CD4-positive, alpha-beta T cell (primary cell): ENCODE measurements around the gene SEMA3E. TPM values are rescaled to one million over a fixed set of nuclear protein-coding genes. Genes with fewer than 3 reads are reported as not detected.
"Not testable (repeated sequence)": the region's sequence is repeated elsewhere in the genome, so short reads cannot be mapped to it uniquely, and the experiment has no call there.

Experiments used
- ATAC-seq: fragments of 200-7000 bp; cut with Tn5 transposase; one replicate; pipeline ENCODE4 v1.10.0; 2022; ENCODE audit warnings: mild to moderate bottlenecking; ENCODE audit not compliant: poor library complexity
- CTCF ChIA-PET: fragments of 350-600 bp; sonication (Branson Sonifier 250); formaldehyde crosslinking; loops from one replicate; lab custom pipeline; 2021; ENCODE audit warnings: antibody characterized with exemption, inconsistent platforms; lab: Charles Lee
- POLR2A ChIA-PET: fragments of 350-600 bp; sonication (Branson Sonifier 250); formaldehyde crosslinking; loops from one replicate; lab custom pipeline; 2021; ENCODE audit warnings: antibody characterized with exemption, inconsistent platforms; lab: Charles Lee
- DNase-seq, 14 experiments: peaks; one replicate each; pipeline ENCODE4 v3.0.0-alpha.2; 2013 to 2020; ENCODE audit warnings: mixed read lengths in 2 of 14
- H3K27ac ChIP-seq, 2 donors: one replicate each; pipeline versions ENCODE4 v1.5.1 to v1.7.0; 2013; ENCODE audit warnings: low read length in 2 of 2, low read depth in 1 of 2, mild to moderate bottlenecking in 1 of 2
- H3K27me3 ChIP-seq, 2 experiments: 1 replicate in 1 of 2; 2 replicates in 1 of 2; pipeline versions ENCODE4 v1.6.1 to v1.7.0; 2013; ENCODE audit warnings: low read length in 2 of 2, control low read depth in 1 of 2, mild to moderate bottlenecking in 1 of 2, moderate library complexity in 1 of 2; ENCODE audit not compliant: insufficient read depth in 2 of 2, control insufficient read depth in 1 of 2
- H3K36me3 ChIP-seq: one replicate; pipeline ENCODE4 v1.6.1; 2013; ENCODE audit warnings: low read length, control low read depth; ENCODE audit not compliant: insufficient read depth
- H3K4me1 ChIP-seq: one replicate; pipeline ENCODE4 v1.6.1; 2013; ENCODE audit warnings: low read length, control low read depth; ENCODE audit not compliant: insufficient read depth
- H3K4me3 ChIP-seq: one replicate; pipeline ENCODE4 v1.5.1; 2013; ENCODE audit warnings: mild to moderate bottlenecking, low read length, moderate library complexity
- H3K9me3 ChIP-seq, 2 experiments: 1 replicate in 1 of 2; 2 replicates in 1 of 2; pipeline versions ENCODE4 v1.6.1 to v1.7.0; 2013; ENCODE audit warnings: low read length in 2 of 2, mild to moderate bottlenecking in 2 of 2, control low read depth in 1 of 2, moderate library complexity in 1 of 2; ENCODE audit not compliant: control insufficient read depth in 1 of 2, insufficient read depth in 1 of 2
- H3K27ac Mint-ChIP-seq: one replicate; pipeline ENCODE4 v1.8.0; 2020; ENCODE audit warnings: mixed read lengths
- H3K27me3 Mint-ChIP-seq: one replicate; pipeline ENCODE4 v1.8.0; 2021; ENCODE audit warnings: mixed read lengths
- H3K36me3 Mint-ChIP-seq: one replicate; pipeline ENCODE4 v1.8.0; 2021; ENCODE audit warnings: low read depth, mixed read lengths
- H3K4me1 Mint-ChIP-seq: one replicate; pipeline ENCODE4 v1.8.0; 2021; ENCODE audit warnings: low read depth, mixed read lengths
- H3K4me3 Mint-ChIP-seq: one replicate; pipeline ENCODE4 v1.8.0; 2020; ENCODE audit warnings: mild to moderate bottlenecking, mixed read lengths
- H3K9me3 Mint-ChIP-seq: one replicate; pipeline ENCODE4 v1.8.0; 2020; ENCODE audit warnings: mixed read lengths
- intact Hi-C, 2 experiments: fragments of 100-400 bp; cut with DNase I in 1 of 2; cut with micrococcal nuclease in 1 of 2; formaldehyde crosslinking; loops; one replicate each; pipeline versions ENCODE4 v1.15.1 to v1.9.0; 2023 to 2025; cut with DNase I, micrococcal nuclease
- total RNA-seq, 174 experiments: library from RNA in 2 of 174; stranded (reverse) in 2 of 174; gene quantifications; one replicate each; pipeline ENCODE4 v1.2.3 and lab custom pipeline; 2021 to 2026
- TF ChIP-seq, protein P1 (sequence below): fragments of 200-600 bp; IDR thresholded peaks from one replicate; pipeline ENCODE4 v1.8.0; 2022; ENCODE audit warnings: antibody characterized with exemption, mild to moderate bottlenecking

SEMA3E gene
- total RNA-seq, 2 experiments from 2014 or later = not detected

- TF ChIP-seq, protein P1, sequence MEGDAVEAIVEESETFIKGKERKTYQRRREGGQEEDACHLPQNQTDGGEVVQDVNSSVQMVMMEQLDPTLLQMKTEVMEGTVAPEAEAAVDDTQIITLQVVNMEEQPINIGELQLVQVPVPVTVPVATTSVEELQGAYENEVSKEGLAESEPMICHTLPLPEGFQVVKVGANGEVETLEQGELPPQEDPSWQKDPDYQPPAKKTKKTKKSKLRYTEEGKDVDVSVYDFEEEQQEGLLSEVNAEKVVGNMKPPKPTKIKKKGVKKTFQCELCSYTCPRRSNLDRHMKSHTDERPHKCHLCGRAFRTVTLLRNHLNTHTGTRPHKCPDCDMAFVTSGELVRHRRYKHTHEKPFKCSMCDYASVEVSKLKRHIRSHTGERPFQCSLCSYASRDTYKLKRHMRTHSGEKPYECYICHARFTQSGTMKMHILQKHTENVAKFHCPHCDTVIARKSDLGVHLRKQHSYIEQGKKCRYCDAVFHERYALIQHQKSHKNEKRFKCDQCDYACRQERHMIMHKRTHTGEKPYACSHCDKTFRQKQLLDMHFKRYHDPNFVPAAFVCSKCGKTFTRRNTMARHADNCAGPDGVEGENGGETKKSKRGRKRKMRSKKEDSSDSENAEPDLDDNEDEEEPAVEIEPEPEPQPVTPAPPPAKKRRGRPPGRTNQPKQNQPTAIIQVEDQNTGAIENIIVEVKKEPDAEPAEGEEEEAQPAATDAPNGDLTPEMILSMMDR = no peak
- no peak for ATAC-seq
- CTCF ChIA-PET = no interaction called here
- Mint-ChIP-seq H3K4me1 (no peaks in the 10 kb centered on the region), H3K4me3 (no peak overlapping the region), H3K27me3 (no peaks in the 10 kb centered on the region), H3K27ac (no peak overlapping the region), H3K36me3 (no peaks in the 10 kb centered on the region), H3K9me3 (peaks cover 6% of the 10 kb centered on the region)
- Histone ChIP-seq H3K9me3 (peaks cover 0 to 13% of the 10 kb centered on the region in 2 experiments), H3K36me3 (no peaks in the 10 kb centered on the region), H3K27ac (no peak overlapping the region), H3K4me1 (no peaks in the 10 kb centered on the region), H3K4me3 (no peak overlapping the region), H3K27me3 (no peaks in the 10 kb centered on the region)
- intact Hi-C loops = no loop called here
- no peak for DNase-seq
- POLR2A ChIA-PET = no interaction called here
Measured at GRCh38 chr7:83442911-83443310, 206.0 kb downstream of the SEMA3E start.

GRCh38 chr7:83439026-83439425 is 209.9 kb downstream of the SEMA3E start:
- TF ChIP-seq, protein P1 = no peak
- Mint-ChIP-seq H3K36me3 (no peaks in the 10 kb centered on the region), H3K4me1 (no peaks in the 10 kb centered on the region), H3K27ac (no peak overlapping the region), H3K27me3 (no peaks in the 10 kb centered on the region), H3K4me3 (no peak overlapping the region), H3K9me3 (peaks cover 5% of the 10 kb centered on the region)
- intact Hi-C loops = no loop called here
- CTCF ChIA-PET = no interaction called here
- Histone ChIP-seq H3K27ac (no peak overlapping the region), H3K4me3 (no peak overlapping the region), H3K9me3 (peaks cover 0 to 4% of the 10 kb centered on the region in 2 experiments), H3K4me1 (no peaks in the 10 kb centered on the region), H3K27me3 (no peaks in the 10 kb centered on the region), H3K36me3 (no peaks in the 10 kb centered on the region)
- ATAC-seq (no peak), DNase-seq (no peak)
- POLR2A ChIA-PET = no interaction called here

- H3K4me1 ChIP-seq, H3K27ac ChIP-seq, ATAC-seq, H3K27me3 Mint-ChIP-seq, H3K4me1 Mint-ChIP-seq, CTCF ChIA-PET, H3K27me3 ChIP-seq, H3K27ac Mint-ChIP-seq, DNase-seq, H3K36me3 Mint-ChIP-seq, intact Hi-C loops, H3K36me3 ChIP-seq, H3K9me3 ChIP-seq, H3K9me3 Mint-ChIP-seq, H3K4me3 Mint-ChIP-seq, POLR2A ChIA-PET, H3K4me3 ChIP-seq: not testable (repeated sequence)
Measured at GRCh38 chr7:83430289-83430688, 218.7 kb downstream of the SEMA3E start.

- Mint-ChIP-seq H3K4me3 (no peak overlapping the region), H3K9me3 (no peaks in the 10 kb centered on the region), H3K4me1 (no peaks in the 10 kb centered on the region), H3K36me3 (no peaks in the 10 kb centered on the region), H3K27ac (no peak overlapping the region), H3K27me3 (no peaks in the 10 kb centered on the region)
- DNase-seq = no peak
- Histone ChIP-seq H3K27ac (no peak overlapping the region), H3K4me3 (no peak overlapping the region), H3K36me3 (no peaks in the 10 kb centered on the region), H3K9me3 (peaks cover 0 to 4% of the 10 kb centered on the region in 2 experiments), H3K27me3 (no peaks in the 10 kb centered on the region), H3K4me1 (no peaks in the 10 kb centered on the region)
- ChIA-PET CTCF (no interaction called here), POLR2A (no interaction called here)
- intact Hi-C loops = no loop called here
- TF ChIP-seq, protein P1 = no peak
- ATAC-seq = no peak
Measured at GRCh38 chr7:83429493-83429892, 219.4 kb downstream of the SEMA3E start.
